H4 (cell line): ENCODE measurements around the gene TDRD10. TPM values are rescaled to one million over a fixed set of nuclear protein-coding genes. Genes with fewer than 3 reads are reported as not detected.

ENCODE experiments used
- DNase-seq: peaks from one replicate; pipeline ENCODE4 v3.0.0-alpha.2; 2015; ENCODE audit warnings: low spot score
- total RNA-seq: library from RNA; depleted of rRNA; stranded (reverse); fragments of >200 nt; shearing (Covaris generic); gene quantifications from 2 replicates; pipeline ENCODE4 v1.2.3, GENCODE V29; 2014; rRNA removed

TDRD10 gene, protein sequence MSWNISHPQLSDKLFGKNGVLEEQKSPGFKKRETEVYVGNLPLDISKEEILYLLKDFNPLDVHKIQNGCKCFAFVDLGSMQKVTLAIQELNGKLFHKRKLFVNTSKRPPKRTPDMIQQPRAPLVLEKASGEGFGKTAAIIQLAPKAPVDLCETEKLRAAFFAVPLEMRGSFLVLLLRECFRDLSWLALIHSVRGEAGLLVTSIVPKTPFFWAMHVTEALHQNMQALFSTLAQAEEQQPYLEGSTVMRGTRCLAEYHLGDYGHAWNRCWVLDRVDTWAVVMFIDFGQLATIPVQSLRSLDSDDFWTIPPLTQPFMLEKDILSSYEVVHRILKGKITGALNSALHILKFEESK
- not detected in 2 replicates for total RNA-seq

GRCh38 chr1:154502066-154502743 is at the start of gene TDRD10, which contains the start of gene SHE:
TDRD10 (plus strand) TSS chr1:154502219; CDS start chr1:154506904, 4,685 bp downstream.
SHE (minus strand) TSS chr1:154502412; CDS start chr1:154502026, 386 bp downstream.
- DNase-seq: no peak

- DNase-seq: no peak
Observed at GRCh38 chr1:154453161-154453560, 48.9 kb upstream of the TDRD10 start.

DNA sequence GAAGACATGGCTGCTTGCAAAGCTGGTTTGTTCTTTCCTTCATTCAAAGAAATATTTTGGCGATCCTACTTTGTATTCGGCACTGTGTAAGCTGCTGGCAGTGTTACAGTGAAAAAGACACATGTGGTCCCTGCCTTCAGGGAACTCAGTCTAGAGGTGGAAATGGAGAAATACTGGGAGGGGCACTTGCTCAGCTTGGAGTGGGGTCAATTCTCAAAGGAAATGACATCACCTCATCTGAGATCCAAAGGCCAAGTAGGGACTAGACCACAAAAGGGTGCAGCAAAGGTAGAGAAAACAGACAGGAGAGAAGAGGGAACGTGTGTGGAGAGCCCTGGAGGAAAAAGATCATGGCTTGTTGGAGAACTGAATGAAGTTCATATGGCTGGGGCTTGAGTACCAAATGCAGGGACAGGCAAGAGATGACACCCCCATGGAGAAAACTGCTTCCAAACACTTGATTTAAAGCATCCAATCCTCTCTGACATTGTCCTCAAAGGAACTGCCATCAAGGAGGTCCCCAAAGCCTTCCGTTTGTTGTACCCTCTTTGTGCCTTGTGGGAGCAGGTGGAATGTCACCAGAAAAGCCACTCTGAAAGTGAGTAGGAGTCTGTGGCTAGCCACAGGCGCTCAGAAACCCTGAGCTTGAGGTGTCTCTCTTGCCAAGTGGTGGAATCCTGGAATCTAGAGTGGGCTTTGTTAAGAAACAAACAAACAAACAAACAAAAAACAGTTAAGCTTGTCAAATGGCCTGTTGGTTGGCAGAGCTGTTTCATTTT is 48.3 kb upstream of the TDRD10 start:
- DNase-seq: peak; percentile 66

DNA sequence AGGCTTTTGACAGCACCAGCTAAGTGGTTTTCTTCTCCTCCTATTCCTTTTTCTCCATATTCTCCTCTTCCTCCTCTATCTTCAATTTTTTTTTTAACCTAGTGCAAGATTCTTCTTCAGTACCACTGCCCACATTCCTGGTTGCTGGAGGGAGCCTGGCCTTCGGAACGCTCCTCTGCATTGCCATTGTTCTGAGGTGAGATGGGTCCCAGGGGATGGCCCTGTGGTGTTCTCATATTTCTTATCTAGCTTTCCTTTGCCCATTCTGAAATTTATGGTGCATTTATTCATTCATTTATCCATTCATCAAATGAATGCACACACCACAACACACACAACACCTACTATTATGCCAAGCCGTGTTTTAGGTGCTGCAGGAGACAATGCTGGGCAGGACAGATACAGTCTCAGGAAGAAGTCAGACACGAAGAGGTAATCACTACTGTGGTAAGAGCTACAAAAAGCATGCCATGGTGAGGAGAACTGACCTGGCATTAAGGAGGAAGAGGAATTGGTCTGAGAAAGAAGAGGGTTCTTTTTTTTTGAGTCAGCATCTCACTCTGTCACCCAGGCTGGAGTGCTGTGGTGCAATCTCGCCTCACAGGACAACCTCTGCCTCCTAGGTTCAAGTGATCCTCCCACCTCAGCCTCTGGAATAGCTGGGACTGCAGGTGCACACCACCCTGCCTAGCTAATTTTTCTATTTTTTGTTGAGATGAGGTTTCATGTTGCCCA is 47.5 kb upstream of the TDRD10 start:
- DNase-seq: no peak

- DNase-seq: no peak
Observed at GRCh38 chr1:154456631-154457030, 45.4 kb upstream of the TDRD10 start.

- no peak for DNase-seq
Observed at GRCh38 chr1:154459080-154459479, 42.9 kb upstream of the TDRD10 start.

DNA sequence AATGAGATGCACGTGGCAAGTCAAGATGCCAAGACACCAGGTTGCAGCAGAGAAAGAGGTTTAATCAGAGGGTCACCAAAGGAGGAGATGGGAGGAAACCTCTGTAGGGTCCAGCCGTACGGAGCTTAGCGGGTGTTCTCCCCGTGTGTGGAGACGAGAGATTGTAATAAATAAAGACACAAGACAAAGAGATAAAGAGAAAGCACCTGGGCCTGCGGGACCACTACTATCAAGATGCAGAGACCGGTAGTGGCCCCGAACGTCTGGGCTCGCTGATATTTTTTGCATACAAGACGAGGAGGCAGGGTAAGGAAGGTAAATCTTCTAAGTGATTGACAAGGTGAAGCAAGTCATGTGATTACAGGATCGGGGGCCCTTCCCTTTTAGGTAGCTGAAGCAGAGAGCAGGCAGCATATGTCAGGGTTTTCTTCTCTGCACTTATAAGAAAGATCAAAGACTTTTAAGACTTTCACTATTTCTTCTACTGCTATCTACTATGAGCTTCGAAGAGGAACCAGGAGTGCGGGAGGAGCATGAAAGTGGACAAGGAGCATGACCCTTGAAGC is 41.2 kb upstream of the TDRD10 start:
- DNase-seq: no peak

- no peak for DNase-seq
Observed at GRCh38 chr1:154463512-154463990, 38.5 kb upstream of the TDRD10 start.

- no peak for DNase-seq
Observed at GRCh38 chr1:154465621-154466195, 36.3 kb upstream of the TDRD10 start.

- DNase-seq: no peak
Observed at GRCh38 chr1:154466206-154466605, 35.8 kb upstream of the TDRD10 start.

DNA sequence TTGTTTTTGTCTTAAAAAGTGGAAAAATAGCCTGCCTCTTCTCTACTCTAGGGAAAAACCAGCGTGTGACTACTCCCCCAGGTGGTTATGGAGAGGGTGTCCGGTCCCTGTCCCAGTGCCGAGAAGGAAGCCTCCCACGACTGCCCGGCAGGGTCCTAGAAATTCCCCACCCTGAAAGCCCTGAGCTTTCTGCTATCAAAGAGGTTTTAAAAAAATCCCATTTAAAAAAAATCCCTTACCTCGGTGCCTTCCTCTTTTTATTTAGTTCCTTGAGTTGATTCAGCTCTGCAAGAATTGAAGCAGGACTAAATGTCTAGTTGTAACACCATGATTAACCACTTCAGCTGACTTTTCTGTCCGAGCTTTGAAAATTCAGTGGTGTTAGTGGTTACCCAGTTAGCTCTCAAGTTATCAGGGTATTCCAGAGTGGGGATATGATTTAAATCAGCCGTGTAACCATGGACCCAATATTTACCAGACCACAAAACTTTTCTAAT is 35.0 kb upstream of the TDRD10 start:
- no peak for DNase-seq

- DNase-seq: no peak
Observed at GRCh38 chr1:154467434-154468102, 34.5 kb upstream of the TDRD10 start.

DNA sequence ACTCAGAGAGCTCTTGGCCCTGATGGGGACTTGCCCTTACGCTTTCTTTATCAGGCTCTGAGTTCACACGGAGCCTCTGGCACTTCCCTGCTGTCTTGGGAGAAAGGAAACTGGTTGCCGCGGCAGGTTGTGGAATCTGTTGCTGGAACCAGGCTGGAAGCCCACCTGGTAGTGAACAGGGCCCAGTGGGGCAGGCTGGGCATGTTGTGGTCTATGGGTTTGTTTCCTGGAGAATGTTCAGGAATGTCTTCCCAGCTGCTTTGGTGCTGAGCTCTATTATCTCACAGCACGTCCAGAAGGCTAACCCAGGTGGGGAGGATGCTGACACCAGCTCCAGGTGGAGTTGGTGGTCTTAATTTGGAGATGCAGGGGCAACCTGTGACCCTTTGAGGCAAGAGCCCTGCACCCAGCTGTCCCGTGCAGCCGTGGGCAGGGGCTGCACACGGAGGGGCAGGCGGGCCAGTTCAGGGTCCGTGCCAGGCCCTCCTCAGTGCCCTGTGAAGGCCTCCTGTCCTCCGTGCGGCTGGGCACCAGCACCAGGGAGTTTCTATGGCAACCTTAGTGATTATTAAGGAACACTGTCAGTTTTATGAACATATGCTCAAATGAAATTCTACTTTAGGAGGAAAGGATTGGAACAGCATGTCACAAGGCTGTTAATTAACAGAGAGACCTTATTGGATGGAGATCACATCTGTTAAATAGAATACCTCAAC is 33.3 kb upstream of the TDRD10 start:
- no peak for DNase-seq

GRCh38 chr1:154469844-154470560 is 32.0 kb upstream of the TDRD10 start:
- no peak for DNase-seq

DNA sequence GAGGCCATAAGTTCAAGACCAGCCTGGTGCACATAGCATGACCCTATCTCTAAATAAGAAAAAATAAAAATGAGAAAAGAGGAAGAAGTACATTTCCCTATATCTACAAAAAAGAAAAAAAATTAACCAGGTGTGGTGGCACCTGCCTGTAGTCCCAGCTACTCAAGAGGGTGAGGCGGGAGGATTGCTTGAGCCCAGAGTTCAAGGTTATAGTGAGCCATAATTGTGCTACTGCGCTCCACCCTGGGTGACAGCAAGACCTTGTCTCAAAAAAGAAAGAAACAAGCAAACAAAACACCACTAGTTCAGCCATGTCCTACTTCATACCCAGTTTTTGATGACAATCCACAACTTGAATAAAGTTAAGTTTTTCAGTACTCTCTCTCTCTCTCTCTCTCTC is 30.7 kb upstream of the TDRD10 start:
- no peak for DNase-seq

- DNase-seq: peak; percentile 91
Observed at GRCh38 chr1:154474802-154475201, 27.2 kb upstream of the TDRD10 start.

- no peak for DNase-seq
Observed at GRCh38 chr1:154476791-154477190, 25.2 kb upstream of the TDRD10 start.

GRCh38 chr1:154478013-154478412 is 24.0 kb upstream of the TDRD10 start:
- DNase-seq: no peak

GRCh38 chr1:154478639-154479038 is 23.4 kb upstream of the TDRD10 start:
- peak; percentile 38 for DNase-seq
